NT2/D1 (cell line): ENCODE measurements around the gene KCNN3.

Experiments
- DNase-seq: peaks from one replicate; pipeline ENCODE4 v3.0.0-alpha.2; 2011; ENCODE audit warnings: low read depth, low spot score
- H3K27me3 ChIP-seq: 2 replicates; pipeline ENCODE4 v1.6.0; 2011; ENCODE audit warnings: mild to moderate bottlenecking; ENCODE audit not compliant: insufficient read length, insufficient read depth
- H3K36me3 ChIP-seq: 2 replicates; pipeline ENCODE4 v1.6.1; 2011; ENCODE audit warnings: mild to moderate bottlenecking, low read length, mixed read lengths; ENCODE audit not compliant: insufficient read depth, insufficient read length
- H3K4me1 ChIP-seq: 2 replicates; pipeline ENCODE4 v1.5.1; 2011; ENCODE audit not compliant: insufficient read depth, insufficient read length
- H3K4me3 ChIP-seq: 2 replicates; pipeline ENCODE4 v1.5.1; 2011; ENCODE audit warnings: low read depth; ENCODE audit not compliant: insufficient read length
- H3K9ac ChIP-seq: 2 replicates; pipeline ENCODE4 v1.6.0; 2011; ENCODE audit warnings: low read depth; ENCODE audit not compliant: insufficient read length
- H3K9me3 ChIP-seq: 2 replicates; pipeline ENCODE4 v1.5.1; 2011; ENCODE audit warnings: mild to moderate bottlenecking, low read length; ENCODE audit not compliant: insufficient read depth
- SUZ12 ChIP-seq: IDR thresholded peaks from 2 replicates; pipeline ENCODE4 v1.6.1; 2011; ENCODE audit not compliant: insufficient read length, insufficient read depth; ENCODE audit errors: extremely low read depth
- YY1 ChIP-seq: IDR thresholded peaks from 2 replicates; pipeline ENCODE4 v1.6.1; 2011; ENCODE audit not compliant: insufficient read length, insufficient read depth
- ZNF274 ChIP-seq: IDR thresholded peaks from 2 replicates; pipeline ENCODE4 v1.6.1; 2011; ENCODE audit warnings: mild to moderate bottlenecking, low read depth, low read length

Gene KCNN3

GRCh38 chr1:154864189-154864975 is 5.7 kb downstream of the KCNN3 start:
- TF ChIP-seq ZNF274 (no peak), SUZ12 (no peak), YY1 (no peak)
- Histone ChIP-seq H3K4me1 (peaks cover 41% of the 10 kb centered on the region), H3K4me3 (no peak overlapping the region), H3K9me3 (no peaks in the 10 kb centered on the region), H3K36me3 (no peaks in the 10 kb centered on the region), H3K9ac (peak overlapping the region; percentile 17), H3K27me3 (peaks cover 65% of the 10 kb centered on the region)
- no peak for DNase-seq

GRCh38 chr1:154863315-154864174 is 6.5 kb downstream of the KCNN3 start:
- Histone ChIP-seq H3K4me3 (no peak overlapping the region), H3K4me1 (peaks cover 37% of the 10 kb centered on the region), H3K9ac (peak overlapping the region; percentile 32), H3K36me3 (no peaks in the 10 kb centered on the region), H3K27me3 (peaks cover 57% of the 10 kb centered on the region), H3K9me3 (no peaks in the 10 kb centered on the region)
- no peak for DNase-seq
- TF ChIP-seq SUZ12 (no peak), ZNF274 (no peak), YY1 (no peak)

GRCh38 chr1:154862907-154863306 is 7.2 kb downstream of the KCNN3 start:
- H3K27me3 ChIP-seq, result peaks cover 50% of the 10 kb centered on the region
- no peak overlapping the region for H3K4me3 ChIP-seq
- no peaks in the 10 kb centered on the region for H3K9me3 ChIP-seq
- no peak for TF ChIP-seq ZNF274
- no peak for TF ChIP-seq SUZ12
- TF ChIP-seq YY1, result no peak
- peak overlapping the region; percentile 32 for H3K9ac ChIP-seq
- H3K36me3 ChIP-seq, result no peaks in the 10 kb centered on the region
- H3K4me1 ChIP-seq, result peaks cover 34% of the 10 kb centered on the region
- DNase-seq, result no peak

GRCh38 chr1:154861607-154862094 is 8.4 kb downstream of the KCNN3 start:
- no peak overlapping the region for H3K9ac ChIP-seq
- H3K9me3 ChIP-seq, result no peaks in the 10 kb centered on the region
- no peak overlapping the region for H3K4me3 ChIP-seq
- H3K36me3 ChIP-seq, result no peaks in the 10 kb centered on the region
- H3K4me1 ChIP-seq, result peaks cover 28% of the 10 kb centered on the region
- H3K27me3 ChIP-seq, result peaks cover 38% of the 10 kb centered on the region
- DNase-seq, result no peak
- TF ChIP-seq SUZ12 (no peak), YY1 (no peak), ZNF274 (no peak)

GRCh38 chr1:154860156-154860870 is 9.8 kb downstream of the KCNN3 start:
- H3K36me3 ChIP-seq, result no peaks in the 10 kb centered on the region
- DNase-seq, result no peak
- peaks cover 26% of the 10 kb centered on the region for H3K4me1 ChIP-seq
- TF ChIP-seq SUZ12, result no peak
- H3K9me3 ChIP-seq, result no peaks in the 10 kb centered on the region
- peaks cover 25% of the 10 kb centered on the region for H3K27me3 ChIP-seq
- H3K9ac ChIP-seq, result no peak overlapping the region
- H3K4me3 ChIP-seq, result no peak overlapping the region

- Histone ChIP-seq H3K27me3 (peaks cover 21% of the 10 kb centered on the region), H3K9ac (no peak overlapping the region), H3K36me3 (no peaks in the 10 kb centered on the region), H3K4me1 (peaks cover 25% of the 10 kb centered on the region), H3K4me3 (no peak overlapping the region), H3K9me3 (no peaks in the 10 kb centered on the region)
- TF ChIP-seq ZNF274 (no peak), YY1 (no peak), SUZ12 (no peak)
- DNase-seq, result no peak
These were observed 10.3 kb downstream of the KCNN3 start for GRCh38 chr1:154859786-154860155.
